GM13977 (cell line): ENCODE data around the gene DLG2.

Source experiments
- DNase-seq: peaks from one replicate; pipeline ENCODE4 v3.0.0; 2012; ENCODE audit warnings: low spot score
- in situ Hi-C: fragments of 300-500 bp; cut with MboI; formaldehyde crosslinking; loops from one replicate; pipeline ENCODE4 v1.12.0; 2022; ENCODE audit warnings: low sequenced_read_pairs, low pct_unique_long_range_greater_than_20kb, mixed read lengths, inconsistent platforms; ENCODE audit not compliant: unreplicated experiment
- TF ChIP-seq, protein P1 (sequence below): IDR thresholded peaks from 2 replicates; pipeline ENCODE4 v1.5.1; 2012; ENCODE audit warnings: mild to moderate bottlenecking, control low read depth; ENCODE audit not compliant: insufficient read depth; ENCODE audit errors: extremely low read depth, missing control alignments

The DLG2 gene

GRCh38 chr11:84607975-84608836, 1018.9 kb downstream of the DLG2 start:
- no peak for DNase-seq
- TF ChIP-seq, protein P1, sequence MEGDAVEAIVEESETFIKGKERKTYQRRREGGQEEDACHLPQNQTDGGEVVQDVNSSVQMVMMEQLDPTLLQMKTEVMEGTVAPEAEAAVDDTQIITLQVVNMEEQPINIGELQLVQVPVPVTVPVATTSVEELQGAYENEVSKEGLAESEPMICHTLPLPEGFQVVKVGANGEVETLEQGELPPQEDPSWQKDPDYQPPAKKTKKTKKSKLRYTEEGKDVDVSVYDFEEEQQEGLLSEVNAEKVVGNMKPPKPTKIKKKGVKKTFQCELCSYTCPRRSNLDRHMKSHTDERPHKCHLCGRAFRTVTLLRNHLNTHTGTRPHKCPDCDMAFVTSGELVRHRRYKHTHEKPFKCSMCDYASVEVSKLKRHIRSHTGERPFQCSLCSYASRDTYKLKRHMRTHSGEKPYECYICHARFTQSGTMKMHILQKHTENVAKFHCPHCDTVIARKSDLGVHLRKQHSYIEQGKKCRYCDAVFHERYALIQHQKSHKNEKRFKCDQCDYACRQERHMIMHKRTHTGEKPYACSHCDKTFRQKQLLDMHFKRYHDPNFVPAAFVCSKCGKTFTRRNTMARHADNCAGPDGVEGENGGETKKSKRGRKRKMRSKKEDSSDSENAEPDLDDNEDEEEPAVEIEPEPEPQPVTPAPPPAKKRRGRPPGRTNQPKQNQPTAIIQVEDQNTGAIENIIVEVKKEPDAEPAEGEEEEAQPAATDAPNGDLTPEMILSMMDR = no peak
- in situ Hi-C loops = no loop called here

GRCh38 chr11:84594602-84595001, 1032.5 kb downstream of the DLG2 start:
- in situ Hi-C loops = no loop called here
- no peak for DNase-seq
- TF ChIP-seq, protein P1 = no peak

GRCh38 chr11:84590106-84590505, 1037.0 kb downstream of the DLG2 start:
- no peak for DNase-seq
- TF ChIP-seq, protein P1 = no peak
- in situ Hi-C loops = no loop called here

DNA sequence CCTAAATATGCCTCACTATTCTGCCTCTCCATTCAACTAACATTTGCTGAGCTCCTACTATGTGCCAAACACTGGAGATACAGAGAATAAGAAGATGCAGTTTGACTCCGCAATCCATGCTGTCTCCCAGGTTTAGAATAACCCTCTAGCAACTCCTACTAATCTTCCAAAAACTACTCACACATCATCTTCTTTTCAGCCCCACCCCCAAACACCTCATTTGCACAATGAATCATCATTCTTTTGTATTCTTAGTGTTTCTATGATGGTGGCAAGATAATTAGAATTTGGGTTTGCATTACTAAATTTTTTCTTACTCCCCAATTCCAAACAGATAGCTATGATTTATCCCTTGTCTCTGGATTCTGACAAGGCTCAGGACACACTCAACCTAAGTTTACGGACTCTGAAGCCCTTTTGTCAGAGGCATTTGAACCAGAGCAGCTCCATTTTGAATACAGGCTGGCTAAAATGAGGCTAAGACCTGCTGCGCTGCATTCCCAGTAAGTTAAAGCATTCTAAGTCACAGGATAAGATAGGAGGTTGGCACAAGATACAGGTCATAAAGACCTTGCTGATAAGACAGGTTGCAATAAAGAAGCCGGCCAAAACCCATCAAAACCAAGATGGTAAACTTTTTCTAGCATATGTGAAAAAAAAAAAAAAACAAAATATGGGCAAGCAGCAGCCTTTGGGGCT, 1038.9 kb downstream of the DLG2 start:
- DNase-seq = no peak
- TF ChIP-seq, protein P1 = no peak
- in situ Hi-C loops = no loop called here

GRCh38 chr11:84583106-84583505, 1044.0 kb downstream of the DLG2 start:
- in situ Hi-C loops = no loop called here
- TF ChIP-seq, protein P1 = no peak
- no peak for DNase-seq

DNA sequence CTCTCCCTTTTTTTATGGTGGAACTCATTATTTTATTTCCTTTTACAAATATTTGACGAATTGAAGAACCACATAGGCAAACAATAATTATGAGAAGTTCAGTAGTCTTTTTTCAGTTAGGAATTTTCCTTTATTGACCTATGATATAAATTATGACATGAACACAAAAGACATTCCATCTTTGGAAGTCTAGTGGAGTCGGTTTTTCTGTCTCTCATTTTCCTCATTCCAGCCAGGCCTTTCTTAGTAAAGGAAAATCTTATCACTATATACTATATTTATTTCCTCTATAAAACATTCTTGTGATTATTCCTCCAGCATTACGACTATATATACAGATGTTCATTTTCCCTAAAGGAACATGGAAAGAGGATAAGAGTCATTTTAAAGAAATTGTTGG, 1046.1 kb downstream of the DLG2 start:
- TF ChIP-seq, protein P1 = no peak
- no peak for DNase-seq
- in situ Hi-C loops = no loop called here
